Activated T-helper 1 cell treated with anti-CD3 and anti-CD28 coated beads, Interleukin-2, amount 50 U/mL, for 16 hours (primary cell): ENCODE measurements around the gene COG7.
"Not testable (repeated sequence)": the region's sequence is repeated elsewhere in the genome, so short reads cannot be mapped to it uniquely, and the experiment has no call there.

ENCODE experiments used
- DNase-seq, 2 donors: peaks; one replicate each; pipeline ENCODE4 v3.0.0-alpha.2; 2020; ENCODE audit warnings: low read depth in 1 of 2, low spot score in 1 of 2

COG7 gene

DNA sequence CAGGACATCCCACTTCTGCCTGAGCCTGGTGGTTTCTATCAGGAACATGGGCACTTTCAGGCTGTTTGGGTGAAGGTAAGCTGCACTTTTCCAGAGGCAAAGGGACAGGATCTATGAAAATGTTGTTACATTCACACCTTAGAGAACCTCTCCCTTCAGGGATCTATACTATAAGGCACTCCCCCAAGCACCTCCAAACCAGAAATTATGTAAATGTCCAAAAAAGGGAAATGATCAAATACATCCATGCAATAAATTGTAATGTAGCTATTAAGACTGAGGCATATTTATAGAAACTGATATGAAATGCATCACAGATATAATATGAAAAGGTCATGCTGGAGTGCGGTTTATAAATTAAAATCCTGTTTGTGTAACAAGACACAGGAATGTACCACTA is 23.3 kb upstream of the COG7 start:
- no peak for DNase-seq

- no peak for DNase-seq
Measured at GRCh38 chr16:23469814-23470213, 16.8 kb upstream of the COG7 start.

DNA sequence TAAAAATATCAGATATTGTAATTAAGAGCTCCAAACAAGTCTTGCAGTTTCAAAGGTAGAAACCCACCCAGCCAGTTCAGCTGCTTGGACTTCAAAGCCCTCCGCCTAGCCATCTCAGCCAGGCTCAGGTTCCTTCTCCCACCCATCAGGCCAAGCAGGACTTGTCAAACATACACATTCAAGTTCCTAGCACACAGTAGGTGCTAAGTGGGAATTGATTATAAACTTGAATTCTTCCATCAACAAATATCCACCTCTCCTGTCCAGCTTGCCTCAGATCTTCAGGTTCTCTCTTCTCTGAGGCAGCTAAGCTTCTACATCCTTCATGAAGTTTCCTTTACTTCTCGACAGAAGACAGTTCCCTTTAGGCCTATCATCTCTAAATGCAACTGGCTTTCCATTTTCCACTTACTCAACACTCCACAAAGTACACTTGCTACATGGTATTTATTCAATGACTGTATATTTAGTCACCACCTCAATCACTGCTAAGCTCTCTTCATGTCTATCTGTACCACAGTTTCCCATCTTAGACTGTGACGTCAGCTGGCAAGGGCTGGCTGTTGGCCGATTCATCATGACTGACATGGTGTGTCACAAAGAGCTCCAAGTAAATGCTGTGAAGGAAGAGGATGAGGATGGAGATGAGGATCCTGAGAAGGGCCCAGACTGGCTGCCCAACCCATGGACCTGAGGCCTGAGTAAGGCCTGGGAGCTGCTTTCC is 13.3 kb upstream of the COG7 start:
- DNase-seq = no peak

DNA sequence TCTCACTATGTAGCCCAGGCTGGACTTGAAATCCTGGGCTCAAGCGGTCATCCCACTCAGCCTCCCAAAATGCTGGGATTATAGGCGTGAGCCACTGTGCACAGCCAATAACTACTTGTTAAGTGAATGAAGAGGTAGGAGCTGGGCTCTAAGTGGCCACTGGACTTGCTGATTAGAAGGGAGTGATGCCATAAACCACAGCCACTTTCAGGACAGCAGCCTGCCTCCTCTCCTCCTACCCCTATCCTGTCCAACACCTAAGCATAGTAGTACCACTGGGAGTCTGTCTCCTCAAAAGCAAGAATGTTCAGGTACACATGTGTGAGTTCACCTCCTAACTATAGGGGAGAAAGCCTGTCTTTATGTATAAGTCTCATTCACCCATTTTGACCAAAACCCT is 12.2 kb upstream of the COG7 start:
- DNase-seq = no peak

GRCh38 chr16:23464196-23464595 is 11.2 kb upstream of the COG7 start:
- no peak for DNase-seq

- DNase-seq = not testable (repeated sequence)
Measured at GRCh38 chr16:23462994-23463393, 10.0 kb upstream of the COG7 start.

DNA sequence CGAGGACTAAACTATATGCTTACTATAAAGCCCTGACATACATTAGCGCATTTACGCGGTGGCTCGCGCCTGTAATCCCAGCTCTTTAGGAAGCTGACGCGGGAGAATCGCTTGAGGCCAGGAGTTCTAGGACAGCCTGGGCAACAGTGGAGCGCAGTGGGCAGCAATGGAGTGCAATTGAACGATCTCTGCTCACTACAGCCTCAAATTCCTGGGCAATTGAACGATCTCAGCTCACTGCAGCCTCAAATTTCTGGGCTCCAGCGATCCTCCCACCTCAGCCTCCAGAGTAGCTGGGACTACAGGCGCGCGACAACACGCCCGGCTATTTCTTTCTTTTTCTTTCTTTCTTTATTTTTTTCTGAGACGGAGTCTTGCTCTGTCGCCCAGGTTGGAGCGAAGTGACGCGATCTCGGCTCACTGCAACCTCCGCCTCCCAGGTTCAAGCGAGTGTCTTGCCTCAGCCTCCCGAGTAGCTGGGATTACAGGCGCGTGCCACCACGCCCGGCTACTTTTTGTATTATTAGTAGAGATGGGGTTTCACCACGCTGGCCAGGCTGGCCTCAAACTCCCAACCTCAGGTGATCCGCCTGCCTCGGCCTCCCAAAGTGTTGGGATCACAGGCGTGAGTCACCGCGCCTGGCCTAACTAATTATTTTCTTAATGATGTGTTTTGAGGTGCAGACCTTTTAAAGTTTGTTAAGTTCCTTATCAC is 506 bp upstream of the COG7 start:
- no peak for DNase-seq

- no peak for DNase-seq
Measured at GRCh38 chr16:23452221-23452571, 793 bp downstream of the COG7 start.

DNA sequence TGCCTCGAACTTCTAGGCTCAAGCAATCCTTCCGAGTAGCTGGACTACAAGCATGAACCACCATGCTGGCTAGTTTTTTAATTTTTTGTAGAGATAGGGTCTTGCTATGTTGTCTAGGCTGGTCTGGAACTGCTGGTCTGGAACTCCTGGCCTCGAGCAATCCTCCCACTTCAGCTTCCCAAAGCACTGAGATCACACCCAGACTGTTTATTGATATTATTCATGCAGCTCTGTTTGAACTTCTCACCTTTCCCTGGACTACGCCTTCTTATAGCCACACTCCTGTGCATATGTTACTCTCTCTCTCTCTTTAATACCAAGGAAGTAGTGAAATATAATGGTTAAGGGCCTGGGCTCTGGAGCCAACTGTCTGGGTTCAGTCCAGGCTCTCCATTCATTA is 4.6 kb downstream of the COG7 start:
- DNase-seq = no peak

DNA sequence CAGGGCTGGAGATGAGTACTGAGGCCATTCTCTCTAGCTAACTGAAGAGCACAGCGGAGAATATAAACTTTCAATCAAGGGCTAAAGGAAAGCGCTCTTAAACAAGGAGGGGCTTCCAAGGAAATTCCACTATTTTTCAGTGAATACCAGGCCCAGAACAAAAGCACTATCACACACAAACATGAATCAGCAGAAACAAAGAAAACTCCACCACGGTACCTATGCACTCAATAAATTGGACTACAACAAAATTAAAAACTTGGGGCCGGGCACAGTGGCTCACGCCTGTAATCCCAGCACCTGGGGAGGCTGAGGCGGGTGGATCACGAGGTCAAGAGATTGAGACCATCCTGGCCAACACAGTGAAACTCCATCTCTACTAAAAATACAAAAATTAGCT is 15.4 kb downstream of the COG7 start:
- not testable (repeated sequence) for DNase-seq

DNA sequence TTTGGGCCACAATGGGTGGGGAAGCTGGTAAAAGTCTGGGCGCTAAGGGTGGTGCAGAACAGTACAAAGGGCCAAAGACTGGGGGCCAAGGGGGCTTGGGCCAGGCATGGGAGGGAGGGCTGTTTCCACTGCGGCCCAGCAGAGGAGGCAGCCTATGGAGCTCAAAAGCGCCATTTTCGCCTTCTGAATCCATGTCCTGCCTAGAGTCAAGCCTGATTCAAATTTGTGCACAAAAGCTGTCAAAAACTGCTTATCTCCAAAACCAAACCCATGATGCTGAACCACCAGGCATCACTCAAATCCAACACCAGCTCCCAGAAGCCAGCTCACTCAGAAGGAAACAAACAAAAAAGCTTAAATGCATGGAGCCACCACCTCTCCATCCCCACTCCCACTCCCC is 16.0 kb downstream of the COG7 start:
- DNase-seq = no peak

DNA sequence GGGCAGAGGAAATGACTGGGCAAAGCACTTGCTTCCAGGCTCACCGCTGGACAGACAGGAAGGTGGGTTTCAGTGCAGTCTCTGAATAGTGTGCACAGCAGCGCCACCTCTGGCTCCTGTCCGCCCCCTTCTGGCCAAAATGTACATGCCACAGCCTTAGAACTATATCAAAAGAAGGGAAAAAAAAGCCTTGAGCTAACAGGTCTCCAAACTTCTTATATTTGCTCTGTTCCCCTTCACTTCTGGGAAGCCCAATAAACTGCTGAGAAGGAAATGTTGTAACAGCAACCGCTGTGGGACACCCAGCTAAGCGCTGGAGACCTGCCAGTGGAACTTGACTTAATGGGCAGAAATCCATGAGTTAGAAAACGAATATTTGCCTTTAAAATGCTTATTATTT is 17.5 kb downstream of the COG7 start:
- DNase-seq = peak; percentile 28 to 31

GRCh38 chr16:23434380-23434779 is 18.6 kb downstream of the COG7 start:
- DNase-seq = no peak

GRCh38 chr16:23433261-23433920 is 19.6 kb downstream of the COG7 start:
- DNase-seq = no peak

GRCh38 chr16:23432176-23433128 is 20.5 kb downstream of the COG7 start:
- no peak for DNase-seq

GRCh38 chr16:23428351-23428750 is 24.6 kb downstream of the COG7 start:
- no peak for DNase-seq

DNA sequence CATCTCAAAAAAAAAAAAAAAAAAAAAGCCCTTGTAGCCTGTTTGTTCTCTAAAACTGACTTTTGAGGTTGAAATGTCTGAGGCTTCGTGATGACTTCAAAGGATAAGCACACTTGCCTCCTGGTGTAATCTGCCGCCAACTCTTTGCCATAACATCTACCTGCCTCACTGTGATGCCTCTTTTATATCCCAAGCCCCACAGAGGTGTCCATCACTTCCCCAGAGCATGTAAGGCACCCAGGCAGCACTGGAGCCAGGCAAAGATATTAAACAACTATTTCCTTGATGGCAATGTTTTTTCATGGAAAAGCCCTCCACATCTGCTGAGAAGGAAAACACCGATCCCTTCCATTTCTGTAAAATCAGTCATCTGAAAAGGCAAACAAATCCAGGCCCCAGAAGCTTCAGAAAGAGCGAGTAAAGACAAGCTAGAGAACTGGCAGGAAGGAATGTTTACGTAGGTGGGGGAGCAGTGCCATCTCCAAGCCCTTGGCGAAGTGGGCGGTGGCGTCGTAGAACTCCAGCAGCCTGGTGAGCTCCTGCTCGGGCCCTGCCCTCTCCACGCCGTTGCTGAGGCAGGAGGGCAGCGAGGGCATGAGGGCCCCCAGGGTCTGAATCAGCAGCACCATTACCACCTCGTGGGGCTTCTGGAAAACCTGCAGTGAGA is 28.6 kb downstream of the COG7 start:
- DNase-seq = no peak

DNA sequence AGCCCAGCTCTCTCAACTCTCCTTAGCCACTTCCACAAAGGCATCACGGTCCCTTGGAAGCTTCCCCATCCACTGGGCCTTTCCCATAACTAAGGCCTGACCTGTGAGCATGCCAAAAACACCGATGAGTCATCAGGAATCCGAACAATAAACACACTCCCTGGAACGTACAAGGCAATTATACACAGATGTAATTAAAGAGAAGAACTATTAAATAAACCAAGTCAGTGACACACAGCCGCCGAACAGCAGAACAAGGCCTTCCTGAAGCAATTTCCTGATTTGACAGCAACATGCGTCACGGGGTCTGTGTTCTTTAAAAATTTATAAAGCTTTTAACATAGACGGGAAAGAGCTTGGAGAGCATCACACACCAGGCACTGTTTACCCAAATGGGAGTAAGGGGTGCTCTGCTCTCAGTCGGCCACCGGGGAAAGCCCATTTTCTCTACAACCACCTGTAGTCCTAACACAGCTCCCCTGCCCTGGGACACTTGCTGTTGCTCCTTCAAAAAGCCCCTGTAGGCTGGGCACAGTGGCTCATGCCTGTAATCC is 29.4 kb downstream of the COG7 start:
- DNase-seq = no peak

GRCh38 chr16:23420011-23420410 is 33.0 kb downstream of the COG7 start:
- no peak for DNase-seq

- DNase-seq = no peak
Measured at GRCh38 chr16:23416816-23417215, 36.2 kb downstream of the COG7 start.
